Esophagus muscularis mucosa (tissue), 4 donors: ENCODE results near the gene FAM53A. TPM values are rescaled to one million over a fixed set of nuclear protein-coding genes. Genes with fewer than 3 reads are reported as not detected.
A peak's percentile ranks its signal among the peaks of the same experiment; 100 is the strongest.

Source experiments
- DNase-seq: peaks from one replicate; pipeline ENCODE4 v3.0.0-alpha.2; 2017; ENCODE audit errors: extremely low spot score
- H3K27ac ChIP-seq, 4 donors: fragments of 200-600 bp; sonication (generic); replicated peaks in 1 of 4; 1 replicate in 3 of 4; 2 replicates in 1 of 4; pipeline ENCODE4 v1.5.1; 2016 to 2019; ENCODE audit warnings: mild to moderate bottlenecking in 1 of 4
- H3K27me3 ChIP-seq, 4 donors: fragments of 200-600 bp; sonication (generic); one replicate each; pipeline versions ENCODE4 v1.5.1 to v1.6.0; 2016 to 2019
- H3K36me3 ChIP-seq, 4 donors: fragments of 200-600 bp; sonication (generic); one replicate each; pipeline ENCODE4 v1.5.1; 2016 to 2019
- H3K4me1 ChIP-seq, 4 donors: fragments of 200-600 bp; sonication (generic); one replicate each; pipeline ENCODE4 v1.5.1; 2016 to 2019
- H3K4me3 ChIP-seq, 4 donors: fragments of 200-600 bp; sonication (generic); 1 replicate in 2 of 4; 2 replicates in 2 of 4; pipeline ENCODE4 v1.5.1; 2016 to 2019; ENCODE audit warnings: mild to moderate bottlenecking in 4 of 4, moderate library complexity in 1 of 4
- H3K9me3 ChIP-seq, 4 donors: fragments of 200-600 bp; sonication (generic); 1 replicate in 3 of 4; 2 replicates in 1 of 4; pipeline ENCODE4 v1.5.1; 2016 to 2019
- EP300 ChIP-seq: sonication (generic); formaldehyde crosslinking; IDR thresholded peaks from one replicate; pipeline ENCODE4 v1.6.1; 2017; ENCODE audit warnings: antibody characterized with exemption
- POLR2A ChIP-seq: fragments of 450-650 bp; IDR thresholded peaks from one replicate; pipeline ENCODE4 v1.6.1; 2017; ENCODE audit warnings: antibody characterized with exemption, moderate library complexity, mild to moderate bottlenecking, low read depth
- POLR2AphosphoS5 ChIP-seq, 2 donors: sonication (generic); formaldehyde crosslinking; IDR thresholded peaks; one replicate each; pipeline ENCODE4 v1.6.1; 2017; ENCODE audit warnings: antibody characterized with exemption in 2 of 2
- WGBS: methylation state at CpG from one replicate; pipeline ENCODE4 v1.1.5; 2018; 5-methylcytosine and 5-hydroxymethylcytosine counted together
- intact Hi-C: fragments of 100-400 bp; cut with DNase I; formaldehyde crosslinking; loops from one replicate; pipeline ENCODE4 v1.15.1; 2023
- total RNA-seq, 4 donors: library from RNA; depleted of rRNA; stranded (reverse); fragments of >200 nt; gene quantifications; one replicate each; pipeline versions ENCODE4 v1.1.0 to v1.2.1, GENCODE V29; 2016
- TF ChIP-seq, protein P1 (sequence below), 3 experiments: fragments of 200-600 bp in 2 of 3; fragments of 450-650 bp in 1 of 3; sonication (generic) in 2 of 3; IDR thresholded peaks; one replicate each; pipeline ENCODE4 v1.5.1; 2017 to 2019; ENCODE audit warnings: antibody characterized with exemption in 3 of 3, mild to moderate bottlenecking in 2 of 3, moderate library complexity in 1 of 3

The FAM53A gene
- total RNA-seq, 4 donors from 2014 or later = 5.2 to 13.3 (median 8.9) TPM

GRCh38 chr4:1712216-1713002 lies 28.3 kb upstream of the FAM53A start, which contains the start of gene SLBP:
SLBP (minus strand) TSS chr4:1712319; CDS start chr4:1712188, 131 bp downstream.
- Histone ChIP-seq H3K4me1 (peaks cover 22 to 74% (median 51%) of the 10 kb centered on the region in 4 donors), H3K36me3 (peaks cover 11 to 32% (median 17%) of the 10 kb centered on the region in 4 donors), H3K27me3 (no peaks in the 10 kb centered on the region), H3K4me3 (peak within 1 kb of the TSS; percentile 86 to 97 (median 92)), H3K27ac (peak within 1 kb of the TSS; percentile 98 to 100 (median 98)), H3K9me3 (no peaks in the 10 kb centered on the region)
- intact Hi-C loops = no loop called here
- peak; percentile 98 for DNase-seq
- TF ChIP-seq, protein P1, sequence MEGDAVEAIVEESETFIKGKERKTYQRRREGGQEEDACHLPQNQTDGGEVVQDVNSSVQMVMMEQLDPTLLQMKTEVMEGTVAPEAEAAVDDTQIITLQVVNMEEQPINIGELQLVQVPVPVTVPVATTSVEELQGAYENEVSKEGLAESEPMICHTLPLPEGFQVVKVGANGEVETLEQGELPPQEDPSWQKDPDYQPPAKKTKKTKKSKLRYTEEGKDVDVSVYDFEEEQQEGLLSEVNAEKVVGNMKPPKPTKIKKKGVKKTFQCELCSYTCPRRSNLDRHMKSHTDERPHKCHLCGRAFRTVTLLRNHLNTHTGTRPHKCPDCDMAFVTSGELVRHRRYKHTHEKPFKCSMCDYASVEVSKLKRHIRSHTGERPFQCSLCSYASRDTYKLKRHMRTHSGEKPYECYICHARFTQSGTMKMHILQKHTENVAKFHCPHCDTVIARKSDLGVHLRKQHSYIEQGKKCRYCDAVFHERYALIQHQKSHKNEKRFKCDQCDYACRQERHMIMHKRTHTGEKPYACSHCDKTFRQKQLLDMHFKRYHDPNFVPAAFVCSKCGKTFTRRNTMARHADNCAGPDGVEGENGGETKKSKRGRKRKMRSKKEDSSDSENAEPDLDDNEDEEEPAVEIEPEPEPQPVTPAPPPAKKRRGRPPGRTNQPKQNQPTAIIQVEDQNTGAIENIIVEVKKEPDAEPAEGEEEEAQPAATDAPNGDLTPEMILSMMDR (IDR thresholded peaks at IDR 0.05) = no peak
- TF ChIP-seq POLR2A = peak; percentile 56
- no peak for TF ChIP-seq EP300
- peak; percentile 72 to 86 for TF ChIP-seq POLR2AphosphoS5 (IDR thresholded peaks at IDR 0.05)
- 0% methylated on average over 1 of the region's 98 CpGs for WGBS

- peaks cover 4 to 26% (median 11%) of the 10 kb centered on the region in 4 donors for H3K36me3 ChIP-seq
- TF ChIP-seq, protein P1 (IDR thresholded peaks at IDR 0.05) = no peak
- TF ChIP-seq POLR2AphosphoS5 (IDR thresholded peaks at IDR 0.05) (peak in 1 of 2 donors; percentile 72), EP300 (no peak), POLR2A (no peak)
- H3K9me3 ChIP-seq = no peaks in the 10 kb centered on the region
- H3K4me1 ChIP-seq = peaks cover 22 to 68% (median 50%) of the 10 kb centered on the region in 4 donors
- WGBS = 0% methylated on average over 9 of the region's 85 CpGs
- H3K27me3 ChIP-seq = no peaks in the 10 kb centered on the region
- no peak for DNase-seq
- peak overlapping the region; percentile 98 to 100 (median 98) for H3K27ac ChIP-seq
- intact Hi-C loops = no loop called here
- H3K4me3 ChIP-seq = peak overlapping the region; percentile 86 to 97 (median 92)
Observed at GRCh38 chr4:1711571-1712215, 27.6 kb upstream of the FAM53A start.

DNA sequence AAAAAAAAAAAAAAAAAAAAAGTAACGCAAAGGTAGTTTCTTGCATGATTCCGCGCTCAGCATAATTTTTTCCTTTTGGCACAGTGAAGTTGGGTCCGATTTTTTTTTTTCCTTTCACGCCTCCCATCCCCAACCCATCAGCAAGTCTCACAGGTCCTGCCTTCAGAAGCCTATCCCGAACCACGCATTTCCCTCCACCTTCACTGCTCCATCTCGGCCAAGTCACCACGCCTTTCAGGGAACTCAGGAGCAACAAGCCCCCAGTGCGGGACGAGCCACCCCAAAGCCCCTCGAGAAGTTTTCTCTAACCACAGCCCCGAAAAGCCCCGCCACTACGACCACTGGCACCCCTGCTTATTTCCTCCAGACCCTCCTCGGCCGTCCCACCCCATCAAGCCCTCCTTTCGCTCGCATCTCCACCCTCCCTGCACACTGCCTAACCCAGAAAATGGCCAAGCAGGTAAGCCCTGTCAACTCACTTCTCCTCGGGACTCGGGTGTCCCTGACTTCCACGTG lies 27.0 kb upstream of the FAM53A start:
- 13% methylated on average over 22 of the region's 22 CpGs for WGBS
- no peak for TF ChIP-seq POLR2A
- no peak for TF ChIP-seq EP300
- TF ChIP-seq, protein P1 (IDR thresholded peaks at IDR 0.05) = no peak
- no peak for TF ChIP-seq POLR2AphosphoS5 (IDR thresholded peaks at IDR 0.05)
- Histone ChIP-seq H3K4me1 (peaks cover 22 to 62% (median 49%) of the 10 kb centered on the region in 4 donors), H3K27ac (peak overlapping the region; percentile 98 to 100 (median 98)), H3K9me3 (no peaks in the 10 kb centered on the region), H3K4me3 (peak overlapping the region; percentile 86 to 97 (median 92)), H3K36me3 (peaks cover under 1 to 26% (median 11%) of the 10 kb centered on the region in 4 donors), H3K27me3 (no peaks in the 10 kb centered on the region)
- no peak for DNase-seq
- intact Hi-C loops = no loop called here

DNA sequence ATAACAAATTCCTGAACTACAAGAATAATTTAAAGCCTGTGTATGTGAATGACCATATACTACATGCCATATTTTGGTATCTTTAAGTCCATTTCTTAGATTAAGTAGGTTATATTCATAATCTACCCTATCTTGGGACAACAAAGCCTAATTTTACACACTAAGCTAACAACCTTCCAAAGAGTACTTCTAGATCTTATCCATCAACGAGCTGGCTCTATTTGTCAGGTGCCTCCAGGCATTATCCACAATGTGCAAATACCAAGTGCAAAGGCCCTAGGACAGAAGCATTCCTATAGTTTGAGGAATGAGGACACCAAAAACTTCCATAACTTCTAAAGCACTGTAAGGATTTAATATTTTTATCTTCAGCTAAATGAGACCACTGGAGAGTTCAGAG lies 24.5 kb upstream of the FAM53A start:
- DNase-seq = no peak
- TF ChIP-seq POLR2AphosphoS5 (IDR thresholded peaks at IDR 0.05) (no peak), EP300 (no peak), POLR2A (no peak)
- TF ChIP-seq, protein P1 (IDR thresholded peaks at IDR 0.05) = no peak
- intact Hi-C loops = no loop called here

More for the DNA sequence above, 24.5 kb upstream of the FAM53A start:
- Histone ChIP-seq H3K27ac (no peak overlapping the region), H3K36me3 (peaks cover 4 to 36% (median 21%) of the 10 kb centered on the region in 4 donors), H3K4me1 (peaks cover 21 to 47% (median 32%) of the 10 kb centered on the region in 4 donors), H3K4me3 (no peak overlapping the region), H3K27me3 (no peaks in the 10 kb centered on the region), H3K9me3 (no peaks in the 10 kb centered on the region)
- WGBS = 63% methylated on average over 1 of the region's 1 CpG
